ENCODE results near the gene PFKM.
"Not testable (repeated sequence)": the region's sequence is repeated elsewhere in the genome, so short reads cannot be mapped to it uniquely, and the experiment has no call there.

PFKM gene

GRCh38 chr12:48111312-48111693 lies 7.9 kb upstream of the PFKM start:
- not testable (repeated sequence) for DNase-seq (ENCODE audit: low spot score)

- DNase-seq (ENCODE audit: low spot score), result no peak
These were observed 3.2 kb upstream of the PFKM start for GRCh38 chr12:48115957-48116356.

- peak; percentile 29 for DNase-seq (ENCODE audit: low spot score)
These were observed 786 bp upstream of the PFKM start for GRCh38 chr12:48118284-48118871.

GRCh38 chr12:48119834-48120195 lies 651 bp downstream of the PFKM start:
- no peak for DNase-seq (ENCODE audit: low spot score)

- DNase-seq (ENCODE audit: low spot score), result no peak
These were observed 2.4 kb downstream of the PFKM start for GRCh38 chr12:48121522-48121921.

- no peak for DNase-seq (ENCODE audit: low spot score)
These were observed 3.1 kb downstream of the PFKM start for GRCh38 chr12:48122065-48122834.

- no peak for DNase-seq (ENCODE audit: low spot score)
These were observed 4.0 kb downstream of the PFKM start for GRCh38 chr12:48123169-48123568.

- DNase-seq (ENCODE audit: low spot score), result not testable (repeated sequence)
These were observed 6.4 kb downstream of the PFKM start for GRCh38 chr12:48125542-48125941.

- no peak for DNase-seq (ENCODE audit: low spot score)
These were observed 6.8 kb downstream of the PFKM start for GRCh38 chr12:48125985-48126384.

GRCh38 chr12:48126953-48127630 lies 7.9 kb downstream of the PFKM start:
- DNase-seq (ENCODE audit: low spot score), result no peak

- no peak for DNase-seq (ENCODE audit: low spot score)
These were observed 9.6 kb downstream of the PFKM start for GRCh38 chr12:48128800-48129199.

GRCh38 chr12:48129376-48129775 lies 10.2 kb downstream of the PFKM start:
- no peak for DNase-seq (ENCODE audit: low spot score)

GRCh38 chr12:48131517-48131916 lies 12.4 kb downstream of the PFKM start:
- DNase-seq (ENCODE audit: low spot score), result no peak

GRCh38 chr12:48132826-48133225 lies 13.7 kb downstream of the PFKM start:
- DNase-seq (ENCODE audit: low spot score), result no peak

GRCh38 chr12:48135027-48135426 lies 15.9 kb downstream of the PFKM start:
- DNase-seq (ENCODE audit: low spot score), result no peak

- peak; percentile 31 for DNase-seq (ENCODE audit: low spot score)
These were observed 23.9 kb downstream of the PFKM start for GRCh38 chr12:48142818-48143674.

- peak; percentile 17 for DNase-seq (ENCODE audit: low spot score)
These were observed 24.7 kb downstream of the PFKM start for GRCh38 chr12:48143898-48144297.

- no peak for DNase-seq (ENCODE audit: low spot score)
These were observed 26.8 kb downstream of the PFKM start for GRCh38 chr12:48145981-48146380.

GRCh38 chr12:48151103-48151771 lies 32.1 kb downstream of the PFKM start:
- no peak for DNase-seq (ENCODE audit: low spot score)

GRCh38 chr12:48155786-48156185 lies 36.6 kb downstream of the PFKM start:
- DNase-seq (ENCODE audit: low spot score), result not testable (repeated sequence)

GRCh38 chr12:48156652-48157017 lies 37.5 kb downstream of the PFKM start:
- DNase-seq (ENCODE audit: low spot score), result peak; percentile 13
